H1 (cell line): ENCODE measurements around the gene OTOS. TPM values are rescaled to one million over a fixed set of nuclear protein-coding genes. Genes with fewer than 3 reads are reported as not detected.

Source experiments
- CTCF ChIA-PET: fragments of 300-600 bp; sonication (Branson Sonifier 250); formaldehyde crosslinking; loops from one replicate; lab custom pipeline; 2021; ENCODE audit not compliant: partially characterized antibody; lab: Charles Lee
- POLR2A ChIA-PET: fragments of 300-600 bp; sonication (Branson Sonifier 250); formaldehyde crosslinking; loops from one replicate; lab custom pipeline; 2021; ENCODE audit warnings: inconsistent platforms; ENCODE audit not compliant: partially characterized antibody; lab: Charles Lee
- DNase-seq, 2 experiments: peaks; one replicate each; pipeline versions ENCODE4 v3.0.0 to v3.0.0-alpha.2; 2010 to 2022; ENCODE audit warnings: low spot score in 2 of 2, low read depth in 1 of 2, mixed read lengths in 1 of 2
- FAIRE-seq: peaks from 2 replicates; lab custom pipeline; 2011; peaks lifted over from hg19 to GRCh38; lab: Jason Lieb, UNC
- H2AFZ ChIP-seq: 2 replicates; pipeline ENCODE4 v1.8.1; 2012; ENCODE audit warnings: low read length, inconsistent platforms
- H2AK5ac ChIP-seq: 2 replicates; pipeline ENCODE4 v1.6.1; 2013; ENCODE audit warnings: low read depth, low read length
- H2BK120ac ChIP-seq: replicated peaks from 2 replicates; pipeline ENCODE3; 2013; ENCODE audit warnings: low read depth, low read length, inconsistent platforms
- H2BK12ac ChIP-seq: 2 replicates; pipeline ENCODE4 v1.6.1; 2013; ENCODE audit warnings: low read depth, low read length
- H2BK15ac ChIP-seq: 2 replicates; pipeline ENCODE4 v1.6.1; 2013; ENCODE audit warnings: low read length
- H2BK20ac ChIP-seq: 2 replicates; pipeline ENCODE4 v1.6.1; 2013; ENCODE audit warnings: low read length
- H2BK5ac ChIP-seq: 2 replicates; pipeline ENCODE4 v1.6.1; 2013; ENCODE audit warnings: low read depth, low read length
- H3K14ac ChIP-seq: 2 replicates; pipeline ENCODE4 v1.6.1; 2013; ENCODE audit warnings: inconsistent platforms; ENCODE audit not compliant: insufficient read length
- H3K18ac ChIP-seq: 2 replicates; pipeline ENCODE4 v1.6.1; 2013; ENCODE audit warnings: low read length; ENCODE audit errors: extremely low read depth
- H3K23ac ChIP-seq: 2 replicates; pipeline ENCODE4 v1.6.1; 2013; ENCODE audit warnings: inconsistent platforms; ENCODE audit not compliant: insufficient read length
- H3K23me2 ChIP-seq: 2 replicates; pipeline ENCODE4 v1.6.1; 2013; ENCODE audit warnings: low read depth, low read length
- H3K27ac ChIP-seq: 2 replicates; pipeline ENCODE4 v1.6.1; 2011; ENCODE audit warnings: low read depth, low read length, inconsistent platforms
- H3K27me3 ChIP-seq, 4 experiments: replicated peaks in 1 of 4; 1 replicate in 1 of 4; 2 replicates in 3 of 4; pipeline versions ENCODE4 v1.6.1 to v1.8.1; 2011 to 2013; ENCODE audit warnings: low read length in 3 of 4, mild to moderate bottlenecking in 3 of 4, inconsistent platforms in 2 of 4, mixed read lengths in 2 of 4, moderate library complexity in 1 of 4; ENCODE audit not compliant: control insufficient read depth in 3 of 4, insufficient read depth in 3 of 4; ENCODE audit errors: extremely low read depth in 1 of 4
- H3K36me3 ChIP-seq, 4 experiments: 2 replicates each; pipeline versions ENCODE4 v1.6.1 to v1.8.1; 2011 to 2013; ENCODE audit warnings: mild to moderate bottlenecking in 4 of 4, low read length in 3 of 4, moderate library complexity in 2 of 4, control low read depth in 1 of 4, inconsistent platforms in 1 of 4; ENCODE audit not compliant: insufficient read depth in 4 of 4, control insufficient read depth in 2 of 4
- H3K4ac ChIP-seq: replicated peaks from 2 replicates; pipeline ENCODE3; 2013; ENCODE audit warnings: low read length, low read depth, mixed read lengths, inconsistent platforms; ENCODE audit not compliant: insufficient read length
- H3K4me1 ChIP-seq, 4 experiments: replicated peaks in 1 of 4; 1 replicate in 1 of 4; 2 replicates in 3 of 4; pipeline versions ENCODE4 v1.6.1 to v1.8.1; 2011 to 2013; ENCODE audit warnings: low read length in 3 of 4, inconsistent platforms in 2 of 4, mixed read lengths in 1 of 4; ENCODE audit not compliant: insufficient read depth in 4 of 4, control insufficient read depth in 3 of 4
- H3K4me2 ChIP-seq, 2 experiments: 2 replicates each; pipeline versions ENCODE4 v1.6.1 to v1.8.1; 2011 to 2013; ENCODE audit warnings: low read depth in 2 of 2, low read length in 2 of 2, control low read depth in 1 of 2, inconsistent platforms in 1 of 2, mild to moderate bottlenecking in 1 of 2; ENCODE audit not compliant: insufficient read depth in 1 of 2
- H3K4me3 ChIP-seq, 4 experiments: fragments of 200-600, 300-600 bp in 1 of 4; sonication (generic), shearing (Covaris generic), sonication (Bioruptor Twin) in 1 of 4; 2 replicates each; pipeline versions ENCODE4 v1.5.1 to v1.8.1; 2011 to 2016; ENCODE audit warnings: low read length in 4 of 4, low read depth in 3 of 4, control low read depth in 2 of 4, inconsistent platforms in 2 of 4, mild to moderate bottlenecking in 2 of 4, mixed read lengths in 1 of 4, moderate library complexity in 1 of 4; ENCODE audit not compliant: insufficient read depth in 2 of 4; ENCODE audit errors: extremely low read depth in 1 of 4
- H3K56ac ChIP-seq: replicated peaks from 2 replicates; pipeline ENCODE3; 2013; ENCODE audit warnings: low read depth, mild to moderate bottlenecking, mixed read lengths, low read length, inconsistent platforms; ENCODE audit not compliant: insufficient read length
- H3K79me1 ChIP-seq: 2 replicates; pipeline ENCODE4 v1.6.1; 2013; ENCODE audit warnings: low read depth, low read length, control low read depth
- H3K79me2 ChIP-seq, 2 experiments: 2 replicates each; pipeline versions ENCODE4 v1.6.1 to v1.8.1; 2012 to 2013; ENCODE audit warnings: low read length in 2 of 2, mild to moderate bottlenecking in 2 of 2, inconsistent platforms in 1 of 2; ENCODE audit not compliant: insufficient read depth in 2 of 2, control insufficient read depth in 1 of 2
- H3K9ac ChIP-seq, 4 experiments: replicated peaks in 1 of 4; 1 replicate in 1 of 4; 2 replicates in 3 of 4; pipeline versions ENCODE4 v1.6.1 to v1.8.1; 2011 to 2013; ENCODE audit warnings: low read depth in 3 of 4, low read length in 3 of 4, control low read depth in 2 of 4, mild to moderate bottlenecking in 2 of 4, moderate library complexity in 2 of 4, inconsistent platforms in 1 of 4; ENCODE audit errors: extremely low read depth in 1 of 4
- H3K9me3 ChIP-seq, 2 experiments: 2 replicates each; pipeline versions ENCODE4 v1.6.1 to v1.8.1; 2012 to 2013; ENCODE audit warnings: mild to moderate bottlenecking in 2 of 2, moderate library complexity in 2 of 2, control low read depth in 1 of 2, inconsistent platforms in 1 of 2, low read depth in 1 of 2, low read length in 1 of 2, mixed read lengths in 1 of 2; ENCODE audit not compliant: insufficient read depth in 2 of 2
- H4K20me1 ChIP-seq, 2 experiments: replicated peaks in 1 of 2; 2 replicates each; pipeline versions ENCODE3 to v1.8.1; 2011 to 2013; ENCODE audit warnings: inconsistent platforms in 2 of 2, low read length in 2 of 2, mild to moderate bottlenecking in 1 of 2; ENCODE audit not compliant: insufficient read depth in 2 of 2, control insufficient read depth in 1 of 2
- H4K5ac ChIP-seq: 2 replicates; pipeline ENCODE4 v1.6.1; 2013; ENCODE audit warnings: low read length, low read depth, mixed read lengths, inconsistent platforms; ENCODE audit not compliant: insufficient read length
- H4K8ac ChIP-seq: 2 replicates; pipeline ENCODE4 v1.8.0; 2013; ENCODE audit warnings: mild to moderate bottlenecking, moderate library complexity, low read length, inconsistent platforms; ENCODE audit not compliant: insufficient read depth; ENCODE audit errors: extremely low read depth
- H4K91ac ChIP-seq: replicated peaks from 2 replicates; pipeline ENCODE3; 2013; ENCODE audit warnings: low read length, mixed read lengths, inconsistent platforms; ENCODE audit not compliant: insufficient read length
- EGR1 ChIP-seq: IDR thresholded peaks from 2 replicates; pipeline ENCODE4 v1.6.1; 2011; ENCODE audit warnings: low read depth, low read length, borderline replicate concordance
- GABPA ChIP-seq: IDR thresholded peaks from 2 replicates; pipeline ENCODE4 v1.6.1; 2011; ENCODE audit warnings: mild to moderate bottlenecking, low read length, moderate library complexity, borderline replicate concordance; ENCODE audit not compliant: insufficient read depth
- GTF2F1 ChIP-seq: IDR thresholded peaks from 2 replicates; pipeline ENCODE4 v1.6.1; 2012; ENCODE audit warnings: low read depth, low read length, improper control_type of control experiment, borderline replicate concordance
- HDAC2 ChIP-seq, 2 experiments: fragments of 300-600 bp in 1 of 2; sonication (generic) in 1 of 2; IDR thresholded peaks; 2 replicates each; pipeline ENCODE4 v1.6.1; 2011 to 2012; ENCODE audit warnings: low read depth in 2 of 2, low read length in 2 of 2, mild to moderate bottlenecking in 2 of 2, moderate library complexity in 2 of 2, borderline replicate concordance in 1 of 2, inconsistent platforms in 1 of 2
- HDAC6 ChIP-seq: IDR thresholded peaks from one replicate; pipeline ENCODE4 v1.7.1; 2012; ENCODE audit warnings: low read depth, mild to moderate bottlenecking, inconsistent platforms, low read length, moderate library complexity
- KDM1A ChIP-seq: fragments of 200-600, 300-600 bp; sonication (generic); IDR thresholded peaks from 2 replicates; pipeline ENCODE4 v1.7.1; 2016; ENCODE audit warnings: mild to moderate bottlenecking, low read length, borderline replicate concordance
- RNF2 ChIP-seq: fragments of 200-900, 300-1000 bp; sonication (generic); IDR thresholded peaks from 2 replicates; pipeline ENCODE4 v1.7.1; 2016; ENCODE audit warnings: borderline replicate concordance, low read depth, mild to moderate bottlenecking, antibody characterized with exemption, low read length; ENCODE audit not compliant: poor library complexity, severe bottlenecking; ENCODE audit errors: missing control alignments
- SAP30 ChIP-seq: fragments of 300-600 bp; sonication (generic); IDR thresholded peaks from 2 replicates; pipeline ENCODE4 v1.7.1; 2012; ENCODE audit warnings: low read length, moderate library complexity, mild to moderate bottlenecking, inconsistent platforms; ENCODE audit not compliant: insufficient read depth, insufficient replicate concordance
- SIX5 ChIP-seq: IDR thresholded peaks from 2 replicates; pipeline ENCODE4 v1.6.1; 2011; ENCODE audit warnings: mild to moderate bottlenecking, low read depth, low read length
- SP2 ChIP-seq: IDR thresholded peaks from 2 replicates; pipeline ENCODE4 v1.6.1; 2012; ENCODE audit warnings: mild to moderate bottlenecking, low read length, inconsistent platforms
- TAF7 ChIP-seq: optimal IDR thresholded peaks from 2 replicates; pipeline ENCODE3; 2011; ENCODE audit warnings: low read depth, mild to moderate bottlenecking, inconsistent platforms, low read length, moderate library complexity, borderline replicate concordance
- WGBS, 2 experiments: shearing (Covaris generic) in 1 of 2; methylation state at CpG; one replicate each; pipeline versions ENCODE4 v1.1.6 to v1.1.7; 2013 to 2015; ENCODE audit warnings: low lambda C conversion rate in 2 of 2, mixed read lengths in 2 of 2, inconsistent platforms in 1 of 2, low coverage in 1 of 2, missing lambda C conversion rate in 1 of 2; ENCODE audit not compliant: insufficient replicate concordance in 2 of 2, insufficient coverage in 1 of 2, insufficient read length in 1 of 2; ENCODE audit errors: extremely low coverage in 1 of 2, missing lambda C conversion rate in 1 of 2; 5-methylcytosine and 5-hydroxymethylcytosine counted together
- polyA plus RNA-seq, 7 experiments: library from polyadenylated mRNA; depleted of rRNA in 3 of 7; stranded (reverse) in 5 of 7; unstranded in 2 of 7; fragments of >200 nt in 5 of 7; fragments of 200-250 nt in 2 of 7; gene quantifications; 1 replicate in 5 of 7; 2 replicates in 1 of 7; 4 replicates in 1 of 7; pipeline versions ENCODE4 v1.2.1 to v1.2.3, GENCODE V29; 2011 to 2013; ENCODE audit warnings: missing spikeins in 2 of 7, mixed read lengths in 2 of 7
- total RNA-seq: library from RNA; stranded (reverse); fragmentation: NEBNext Ultra II Directional; extraction: Animal tissue kit (Norgen Biotek cat#: 25700); gene quantifications from 2 replicates; pipeline ENCODE4 v1.2.1, GENCODE V29; 2021

The OTOS gene
- total and polyA plus RNA-seq, 2 of the 8 experiments (the other 6 are each of a cell fraction or from before 2014, with no cell fraction given), result 0.17 TPM; not detected in 1

- Histone ChIP-seq H4K20me1 (no peaks in the 10 kb centered on the region), H3K4ac (no peak overlapping the region), H3K4me1 (no peaks in the 10 kb centered on the region), H2BK20ac (no peak overlapping the region), H3K56ac (no peak overlapping the region), H4K5ac (no peak overlapping the region), H3K36me3 (no peaks in the 10 kb centered on the region), H3K9me3 (peaks cover 0 to 4% of the 10 kb centered on the region in 2 experiments; a peak in 2 of 4 replicates), H3K4me2 (no peak overlapping the region), H3K9ac (no peak overlapping the region), H4K8ac (no peak overlapping the region; the same call in 1 of the 2 replicates), H3K23me2 (peaks cover 3% of the 10 kb centered on the region; the same call in 1 of the 2 replicates), H3K79me1 (no peaks in the 10 kb centered on the region), H3K18ac (no peak overlapping the region), H2BK12ac (no peak overlapping the region), H3K4me3 (no peak overlapping the region), H4K91ac (no peak overlapping the region), H3K27me3 (no peaks in the 10 kb centered on the region; a peak in 1 of 7 replicates), H3K79me2 (no peaks in the 10 kb centered on the region), H2AFZ (no peak overlapping the region), H2BK15ac (no peak overlapping the region), H2AK5ac (no peak overlapping the region), H3K27ac (no peak overlapping the region), H3K14ac (no peak overlapping the region), H2BK120ac (no peak overlapping the region), H2BK5ac (no peak overlapping the region), H3K23ac (no peak overlapping the region)
- CTCF ChIA-PET, result no interaction called here
- no peak for FAIRE-seq
- POLR2A ChIA-PET, result no interaction called here
- DNase-seq, result no peak
- WGBS, 2 experiments, result 91% methylated on average over 19 of the region's 21 CpGs; no CpG with 5 or more reads in 1 of the 2 experiments
- TF ChIP-seq SAP30, result no peak
- no peak for TF ChIP-seq RNF2
- TF ChIP-seq GTF2F1, result no peak
- TF ChIP-seq KDM1A, result no peak
- no peak for TF ChIP-seq GABPA
- TF ChIP-seq HDAC6, result no peak
- no peak for TF ChIP-seq TAF7
- no peak for TF ChIP-seq EGR1
- TF ChIP-seq HDAC2 (IDR thresholded peaks at IDR 0.05; ENCODE audit: borderline replicate concordance in 1 of 2, low read depth in 2 of 2, low read length in 2 of 2), result no peak
- no peak for TF ChIP-seq SIX5
- TF ChIP-seq SP2, result no peak
Measured at GRCh38 chr2:240166761-240167587, 26.5 kb upstream of the OTOS start.
